Pancreas (tissue), 10 donors: ENCODE measurements around the gene PRKCZ. TPM values are rescaled to one million over a fixed set of nuclear protein-coding genes. Genes with fewer than 3 reads are reported as not detected.

Experiments used
- ATAC-seq, 4 donors: fragments of 200-7000 bp; cut with Tn5 transposase; one replicate each; pipeline versions ENCODE4 v1.8.0 to v1.9.1; 2020; ENCODE audit warnings: mild to moderate bottlenecking in 4 of 4, moderate library complexity in 4 of 4
- DNase-seq, 6 donors: peaks; one replicate each; pipeline ENCODE4 v3.0.0-alpha.2; 2020
- FAIRE-seq: peaks from 2 replicates; lab custom pipeline; 2012; peaks lifted over from hg19 to GRCh38; lab: Jason Lieb, UNC
- H3K27ac ChIP-seq, 4 donors: fragments of 200-600 bp; sonication (generic); 1 replicate in 3 of 4; 2 replicates in 1 of 4; pipeline versions ENCODE4 v1.5.0 to v1.8.0; 2020
- H3K27me3 ChIP-seq, 4 donors: fragments of 200-600 bp; one replicate each; pipeline ENCODE4 v1.8.0; 2021
- H3K36me3 ChIP-seq, 3 donors: fragments of 200-600 bp; sonication (generic) in 1 of 3; one replicate each; pipeline versions ENCODE4 v1.5.0 to v1.8.0; 2020 to 2021
- H3K4me1 ChIP-seq, 3 donors: fragments of 200-600 bp; one replicate each; pipeline ENCODE4 v1.8.0; 2021
- H3K4me3 ChIP-seq, 4 donors: fragments of 200-600 bp; sonication (generic) in 2 of 4; one replicate each; pipeline versions ENCODE4 v1.5.0 to v1.8.0; 2020 to 2021
- H3K9me3 ChIP-seq, 4 donors: fragments of 200-600 bp; one replicate each; pipeline ENCODE4 v1.8.0; 2021
- WGBS, 2 donors: extraction: QIAGEN DNeasy Blood & Tissue Kit; methylation state at CpG; one replicate each; pipeline ENCODE4 v1.1.7; 2013; 5-methylcytosine and 5-hydroxymethylcytosine counted together
- intact Hi-C, 3 donors: fragments of 100-400 bp; cut with DNase I; formaldehyde crosslinking; loops; one replicate each; pipeline versions ENCODE4 v1.11.1 to v1.14.2; 2022
- polyA plus RNA-seq, 2 donors: library from polyadenylated mRNA; stranded (reverse); fragments of 200-250 nt; gene quantifications; one replicate each; pipeline ENCODE4 v1.2.3, GENCODE V29; 2013
- total RNA-seq, 6 donors: library from RNA; stranded (reverse); fragmentation: NEBNext Ultra II Directional in 4 of 6; extraction: Animal tissue kit (Norgen Biotek cat#: 25700) in 4 of 6; gene quantifications; one replicate each; pipeline versions ENCODE4 v1.2.1 to v1.2.4, GENCODE V29; 2021 to 2023
- TF ChIP-seq, protein P1 (sequence below), 4 donors: fragments of 200-600 bp; sonication (generic) in 3 of 4; IDR thresholded peaks; one replicate each; pipeline versions ENCODE4 v1.5.0 to v1.8.0; 2021; ENCODE audit warnings: antibody characterized with exemption in 4 of 4
- donor health status: healthy with polysubstance abuse.
- donor health status: DM: no; HTN: no; CAD: no; lungs with moderate emphysema.
- donor health status: DM: no; HTN: no; CAD: no.
- donor health status: control.
- donor health status: control.
- donor health status: Bipolar disorder and iron deficiency.
- donor health status: DM: yes; HTN: yes; CAD: no.
- donor health status: DM: no; HTN: no; CAD: no.
- donor health status: DM: no; HTN: no; CAD: no.
- donor health status: DM: yes; HTN: yes; CAD: no.

Gene PRKCZ
- 10 to 100 TPM in 5 of 6 donors, 1 to 10 TPM in 1; 9.8 to 20.4 (median 15.7) TPM for total RNA-seq
- 10 to 100 TPM; 26.5 to 27.4 TPM for polyA plus RNA-seq

DNA sequence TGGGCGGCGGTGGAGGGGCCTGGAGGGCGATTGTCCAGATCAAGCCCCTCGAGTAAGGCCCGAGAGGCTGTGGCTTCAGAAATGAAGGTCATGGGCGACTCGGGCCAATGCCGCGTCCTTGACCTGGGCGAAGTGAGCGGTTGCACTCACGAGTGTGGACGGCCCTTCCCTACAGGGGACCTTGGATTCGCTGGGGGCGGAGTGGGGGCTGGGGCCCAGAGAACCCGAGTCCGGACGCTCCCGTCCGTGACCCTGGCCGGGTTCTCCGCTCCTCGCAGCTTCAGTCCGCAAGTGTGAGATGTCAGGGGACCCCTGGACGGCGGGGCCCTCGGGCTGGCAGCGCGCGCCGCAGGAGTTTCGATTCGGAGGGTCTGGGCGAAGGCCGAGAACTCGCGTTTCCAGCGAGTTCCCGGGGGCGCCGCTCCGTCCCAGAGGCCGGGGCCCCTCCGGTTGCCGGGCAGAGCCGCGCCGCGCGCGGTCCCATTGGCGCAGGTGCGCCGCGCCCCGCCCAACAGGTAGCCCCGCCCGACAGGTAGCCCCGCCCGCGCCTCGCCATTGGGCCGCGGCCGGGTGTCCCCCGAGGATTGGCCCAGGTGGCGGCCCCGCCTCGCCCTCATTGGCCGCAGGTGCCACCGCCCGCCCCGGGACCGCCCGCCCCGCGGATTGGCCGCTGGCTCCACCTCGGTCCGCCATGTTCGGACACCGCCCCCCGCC is at the start of gene PRKCZ:
Gene PRKCZ, plus strand, starts transcription at position 694 of the 714 bp plus-strand sequence. CDS start 220 bp downstream, outside the sequence.
- Histone ChIP-seq H3K9me3 (no peaks in the 10 kb centered on the region), H3K36me3 (no peaks in the 10 kb centered on the region), H3K4me1 (peaks cover 0 to 5% (median 4%) of the 10 kb centered on the region in 3 donors), H3K27ac (peak within 1 kb of the TSS; percentile 57 to 74 (median 62)), H3K4me3 (peak within 1 kb of the TSS; percentile 67 to 84 (median 79)), H3K27me3 (no peaks in the 10 kb centered on the region)
- WGBS, 2 donors: 1 to 3% methylated on average over 39 to 83 of the region's 83 CpGs
- ATAC-seq: peak; percentile 94 to 96 (median 95)
- no peak for FAIRE-seq
- peak; percentile 95 to 99 (median 98) for DNase-seq
- intact Hi-C loops: loop anchor here in 1 of 3 donors (5.0 kb wide), 1 partner anchor 108 kb away; no protein-coding TSS in a partner anchor
- TF ChIP-seq, protein P1, sequence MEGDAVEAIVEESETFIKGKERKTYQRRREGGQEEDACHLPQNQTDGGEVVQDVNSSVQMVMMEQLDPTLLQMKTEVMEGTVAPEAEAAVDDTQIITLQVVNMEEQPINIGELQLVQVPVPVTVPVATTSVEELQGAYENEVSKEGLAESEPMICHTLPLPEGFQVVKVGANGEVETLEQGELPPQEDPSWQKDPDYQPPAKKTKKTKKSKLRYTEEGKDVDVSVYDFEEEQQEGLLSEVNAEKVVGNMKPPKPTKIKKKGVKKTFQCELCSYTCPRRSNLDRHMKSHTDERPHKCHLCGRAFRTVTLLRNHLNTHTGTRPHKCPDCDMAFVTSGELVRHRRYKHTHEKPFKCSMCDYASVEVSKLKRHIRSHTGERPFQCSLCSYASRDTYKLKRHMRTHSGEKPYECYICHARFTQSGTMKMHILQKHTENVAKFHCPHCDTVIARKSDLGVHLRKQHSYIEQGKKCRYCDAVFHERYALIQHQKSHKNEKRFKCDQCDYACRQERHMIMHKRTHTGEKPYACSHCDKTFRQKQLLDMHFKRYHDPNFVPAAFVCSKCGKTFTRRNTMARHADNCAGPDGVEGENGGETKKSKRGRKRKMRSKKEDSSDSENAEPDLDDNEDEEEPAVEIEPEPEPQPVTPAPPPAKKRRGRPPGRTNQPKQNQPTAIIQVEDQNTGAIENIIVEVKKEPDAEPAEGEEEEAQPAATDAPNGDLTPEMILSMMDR (IDR thresholded peaks at IDR 0.05): no peak

DNA sequence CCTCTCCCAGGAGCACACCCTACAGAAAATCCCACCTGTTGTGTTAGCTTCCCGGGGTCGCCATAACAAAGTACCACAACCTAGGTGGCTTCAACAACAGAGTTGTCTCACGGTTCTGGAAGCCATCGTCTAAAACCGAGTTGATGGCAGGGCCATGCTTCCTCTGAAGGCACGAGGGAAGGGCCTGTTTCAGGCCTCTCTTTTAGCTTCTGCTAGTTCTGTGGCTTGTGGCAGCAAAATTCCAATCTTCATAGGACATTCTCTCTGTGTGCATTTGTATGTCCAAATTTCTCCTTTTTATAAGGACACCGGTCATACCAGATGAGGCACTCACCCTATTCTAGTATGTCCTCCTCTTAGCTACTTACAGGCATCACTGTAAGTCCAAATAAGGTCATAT is 49.8 kb upstream of the PRKCZ start:
- Histone ChIP-seq H3K9me3 (no peaks in the 10 kb centered on the region), H3K27ac (no peak overlapping the region), H3K27me3 (peaks cover 0 to 12% (median 3%) of the 10 kb centered on the region in 4 donors), H3K4me3 (no peak overlapping the region), H3K4me1 (no peaks in the 10 kb centered on the region), H3K36me3 (no peaks in the 10 kb centered on the region)
- TF ChIP-seq, protein P1 (IDR thresholded peaks at IDR 0.05): no peak
- no peak for DNase-seq
- WGBS, 2 donors: 68 to 80% methylated on average over 7 of the region's 7 CpGs
- intact Hi-C loops: no loop called here
- ATAC-seq: no peak
- FAIRE-seq: no peak

DNA sequence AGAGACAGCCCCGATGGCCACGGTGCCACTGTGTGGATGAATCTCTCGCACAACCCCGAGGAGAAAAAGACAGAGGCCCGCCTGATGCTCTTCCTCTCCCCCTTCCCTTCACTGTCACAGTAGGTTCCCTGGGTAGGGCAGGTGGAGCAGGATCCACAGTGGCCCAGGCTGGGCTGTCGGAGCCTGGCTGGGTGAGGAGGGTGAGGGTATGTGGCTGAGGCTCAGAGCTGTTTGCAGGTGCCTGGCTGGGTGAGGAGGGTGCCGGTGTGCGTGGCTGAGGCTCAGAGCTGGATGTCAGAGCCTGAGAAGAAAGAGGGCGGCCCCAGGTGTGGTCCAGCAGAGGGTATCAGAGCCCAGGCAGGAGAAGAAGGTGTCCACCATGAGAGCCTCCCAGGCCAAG is 49.4 kb upstream of the PRKCZ start:
- ATAC-seq (no peak), DNase-seq (no peak), FAIRE-seq (no peak)
- Histone ChIP-seq H3K27me3 (peaks cover 0 to 12% (median 3%) of the 10 kb centered on the region in 4 donors), H3K4me3 (no peak overlapping the region), H3K9me3 (no peaks in the 10 kb centered on the region), H3K4me1 (no peaks in the 10 kb centered on the region), H3K27ac (no peak overlapping the region), H3K36me3 (no peaks in the 10 kb centered on the region)
- TF ChIP-seq, protein P1 (IDR thresholded peaks at IDR 0.05): no peak
- intact Hi-C loops: no loop called here
- WGBS, 2 donors: 78 to 83% methylated on average over 9 of the region's 9 CpGs

DNA sequence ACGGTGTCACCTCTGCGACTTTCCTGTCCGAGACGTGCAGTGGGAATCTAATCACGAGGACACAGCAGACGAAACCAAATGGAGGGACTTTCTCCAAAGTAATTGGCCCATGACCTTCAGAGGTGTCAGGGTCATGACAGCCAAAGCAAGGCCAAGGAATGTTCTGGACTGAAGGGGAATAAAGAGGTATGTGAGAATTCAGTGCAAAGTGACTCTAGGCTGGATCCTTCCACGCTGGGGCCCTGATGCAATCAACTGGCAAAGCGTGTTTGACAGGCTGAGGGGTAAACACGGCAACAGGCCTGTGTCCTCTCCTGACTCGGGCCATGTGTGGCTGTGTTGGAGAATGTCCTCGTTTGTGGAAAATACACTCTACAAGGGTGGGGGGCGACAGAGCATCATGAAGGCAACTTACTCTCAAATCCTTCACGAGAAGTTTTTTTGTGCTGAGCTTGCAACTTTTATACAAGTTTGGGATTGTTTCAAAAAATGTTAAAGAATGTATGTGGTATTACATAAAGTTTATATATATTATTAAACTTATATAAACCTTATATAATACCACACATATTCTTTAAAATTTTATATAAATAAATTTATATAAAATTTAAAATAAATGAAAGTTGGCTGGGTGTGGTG is 48.3 kb upstream of the PRKCZ start:
- Histone ChIP-seq H3K4me3 (no peak overlapping the region), H3K9me3 (no peaks in the 10 kb centered on the region), H3K36me3 (no peaks in the 10 kb centered on the region), H3K27ac (no peak overlapping the region), H3K27me3 (peaks cover 0 to 12% (median 3%) of the 10 kb centered on the region in 4 donors), H3K4me1 (no peaks in the 10 kb centered on the region)
- ATAC-seq (no peak), DNase-seq (no peak), FAIRE-seq (no peak)
- TF ChIP-seq, protein P1 (IDR thresholded peaks at IDR 0.05): no peak
- 65 to 69% methylated on average over 13 of the region's 13 CpGs for WGBS, 2 donors
- intact Hi-C loops: no loop called here
